ENCODE data around the gene MRPL45.

Gene MRPL45

DNA sequence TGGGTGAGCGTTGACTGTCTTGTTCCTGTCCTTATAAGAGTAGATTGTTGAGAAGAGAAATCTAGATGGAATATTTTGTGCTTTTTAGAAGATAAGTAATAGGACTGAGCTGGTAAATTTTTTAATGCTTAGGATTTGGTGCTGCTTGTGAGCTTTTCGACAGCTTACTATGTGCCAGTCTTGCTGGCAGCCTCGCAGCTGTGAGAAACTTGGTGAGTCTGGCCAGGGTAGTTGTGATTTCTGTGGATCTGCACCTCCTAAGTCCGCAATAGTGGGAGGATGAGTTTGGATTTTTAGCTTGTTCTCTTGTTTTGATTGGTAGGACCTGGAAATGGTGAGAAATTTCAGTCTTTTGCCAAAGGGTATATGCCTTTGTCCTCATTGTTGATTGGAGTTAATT lies 58.3 kb downstream of the MRPL45 start:
- Histone ChIP-seq H3K14ac (ENCODE audit: low read length in 2 of 2) (no peak overlapping the region), H3K27ac (ENCODE audit: low read length, poor library complexity, severe bottlenecking) (no peak overlapping the region), H3K9ac (ENCODE audit: low read length) (no peak overlapping the region), H3K4me1 (ENCODE audit: control insufficient read depth, insufficient read depth, low read depth, low read length) (peaks cover 13% of the 10 kb centered on the region), H2BK120ac (ENCODE audit: low read depth, low read length) (no peak overlapping the region), H3K4ac (ENCODE audit: low read depth in 1 of 2, low read length in 2 of 2) (no peak overlapping the region), H2AK5ac (ENCODE audit: low read length, severe bottlenecking) (no peak overlapping the region), H2BK15ac (ENCODE audit: low read depth, poor library complexity, severe bottlenecking) (no peak overlapping the region), H2AFZ (ENCODE audit: low read depth, low read length) (no peak overlapping the region), H3K4me3 (ENCODE audit: insufficient read depth in 1 of 2, low read depth in 1 of 2, low read length in 2 of 2) (no peak overlapping the region), H3K4me2 (ENCODE audit: low read length, poor library complexity, severe bottlenecking) (no peak overlapping the region), H4K91ac (ENCODE audit: low read length) (no peak overlapping the region), H2BK12ac (ENCODE audit: low read length in 2 of 2) (no peak overlapping the region), H3K18ac (ENCODE audit: low read depth in 1 of 2, low read length in 2 of 2) (no peak overlapping the region), H4K8ac (ENCODE audit: low read length) (no peak overlapping the region), H3K27me3 (ENCODE audit: control insufficient read depth in 1 of 2, insufficient read depth in 1 of 2, low read length in 2 of 2) (no peaks in the 10 kb centered on the region), H2BK5ac (ENCODE audit: low read depth, low read length, poor library complexity, severe bottlenecking) (no peak overlapping the region), H3K36me3 (ENCODE audit: control insufficient read depth in 1 of 2, insufficient read depth in 2 of 2, low read depth in 1 of 2, low read length in 2 of 2) (no peaks in the 10 kb centered on the region), H3K79me1 (replicated peaks; ENCODE audit: low read length, poor library complexity, severe bottlenecking) (peaks cover 12% of the 10 kb centered on the region), H3K23ac (ENCODE audit: low read length in 2 of 2) (no peak overlapping the region), H3K9me3 (ENCODE audit: control insufficient read depth, low read length) (no peaks in the 10 kb centered on the region)
- 96% methylated on average over 4 of the region's 4 CpGs for WGBS
- no peak for DNase-seq

- no peaks in the 10 kb centered on the region for H3K9me3 ChIP-seq (ENCODE audit: control insufficient read depth, low read length)
- no peak overlapping the region for H2BK15ac ChIP-seq (ENCODE audit: low read depth, poor library complexity, severe bottlenecking)
- H3K4ac ChIP-seq (ENCODE audit: low read depth in 1 of 2, low read length in 2 of 2), result no peak overlapping the region
- H3K14ac ChIP-seq (ENCODE audit: low read length in 2 of 2), result no peak overlapping the region
- no peak overlapping the region for H2BK12ac ChIP-seq (ENCODE audit: low read length in 2 of 2)
- 93% methylated on average over 2 of the region's 2 CpGs for WGBS
- H4K91ac ChIP-seq (ENCODE audit: low read length), result no peak overlapping the region
- H2AFZ ChIP-seq (ENCODE audit: low read depth, low read length), result no peak overlapping the region
- H3K27me3 ChIP-seq (ENCODE audit: control insufficient read depth in 1 of 2, insufficient read depth in 1 of 2, low read length in 2 of 2), result no peaks in the 10 kb centered on the region
- peak overlapping the region; percentile 14 for H3K27ac ChIP-seq (ENCODE audit: low read length, poor library complexity, severe bottlenecking)
- H3K4me1 ChIP-seq (ENCODE audit: control insufficient read depth, insufficient read depth, low read depth, low read length), result peaks cover 11% of the 10 kb centered on the region
- H3K9ac ChIP-seq (ENCODE audit: low read length), result no peak overlapping the region
- H3K36me3 ChIP-seq (ENCODE audit: control insufficient read depth in 1 of 2, insufficient read depth in 2 of 2, low read depth in 1 of 2, low read length in 2 of 2), result peaks cover 0 to 4% of the 10 kb centered on the region in 2 experiments
- H2BK120ac ChIP-seq (ENCODE audit: low read depth, low read length), result no peak overlapping the region
- H2BK5ac ChIP-seq (ENCODE audit: low read depth, low read length, poor library complexity, severe bottlenecking), result no peak overlapping the region
- no peak overlapping the region for H3K4me3 ChIP-seq (ENCODE audit: insufficient read depth in 1 of 2, low read depth in 1 of 2, low read length in 2 of 2)
- H3K23ac ChIP-seq (ENCODE audit: low read length in 2 of 2), result no peak overlapping the region
- H3K18ac ChIP-seq (ENCODE audit: low read depth in 1 of 2, low read length in 2 of 2), result no peak overlapping the region
- DNase-seq, result no peak
- peaks cover 27% of the 10 kb centered on the region for H3K79me1 ChIP-seq (replicated peaks; ENCODE audit: low read length, poor library complexity, severe bottlenecking)
- H4K8ac ChIP-seq (ENCODE audit: low read length), result no peak overlapping the region
- H2AK5ac ChIP-seq (ENCODE audit: low read length, severe bottlenecking), result no peak overlapping the region
- H3K4me2 ChIP-seq (ENCODE audit: low read length, poor library complexity, severe bottlenecking), result no peak overlapping the region
Observed at GRCh38 chr17:38357486-38358123, 60.6 kb downstream of the MRPL45 start.

DNA sequence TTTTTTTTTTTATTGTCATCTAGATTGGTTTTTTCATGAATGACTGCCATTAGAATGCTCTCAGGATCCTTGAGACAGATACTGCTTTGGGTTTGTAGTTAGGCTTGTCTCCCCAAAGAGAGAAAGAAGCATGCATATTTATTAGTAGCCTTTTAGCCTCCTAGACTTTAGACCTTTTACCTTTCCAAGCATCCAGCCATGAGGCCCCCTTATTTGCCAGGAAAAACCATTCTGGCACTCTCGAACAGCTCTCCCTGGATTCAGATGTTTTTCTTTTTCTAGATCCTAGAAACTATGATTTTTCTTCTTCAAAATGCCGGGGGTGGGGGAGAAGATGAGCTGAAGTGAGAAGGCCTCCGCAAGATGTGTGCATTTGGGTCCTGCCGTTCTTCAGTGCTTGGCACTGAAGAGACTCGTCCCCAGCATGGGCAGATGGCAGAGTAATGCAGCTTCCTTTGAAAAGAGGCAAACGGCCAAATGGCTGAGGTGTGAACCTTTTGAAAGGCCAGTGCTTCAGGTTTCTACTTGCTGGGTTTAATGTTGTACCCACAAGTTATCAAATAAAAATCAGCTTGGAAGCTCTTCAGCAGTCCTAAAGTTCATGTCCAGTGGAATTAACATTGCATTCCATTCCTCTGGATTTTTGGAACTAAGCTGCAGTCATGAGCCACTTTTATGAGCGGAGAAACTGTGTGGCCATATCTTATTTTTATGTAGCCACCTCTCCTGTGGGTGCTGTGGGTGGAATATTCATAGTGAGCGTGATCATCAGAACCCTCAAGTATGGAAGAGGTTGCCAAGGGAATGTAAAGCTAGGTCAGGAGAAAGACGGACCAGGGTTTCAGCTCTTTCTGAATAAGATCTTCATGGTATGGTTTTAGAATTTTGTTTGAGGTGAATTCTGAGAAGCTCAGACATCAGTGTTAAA lies 61.9 kb downstream of the MRPL45 start:
- Histone ChIP-seq H2BK12ac (ENCODE audit: low read length in 2 of 2) (no peak overlapping the region), H3K14ac (ENCODE audit: low read length in 2 of 2) (no peak overlapping the region), H3K4me1 (ENCODE audit: control insufficient read depth, insufficient read depth, low read depth, low read length) (peaks cover 7% of the 10 kb centered on the region), H3K18ac (ENCODE audit: low read depth in 1 of 2, low read length in 2 of 2) (no peak overlapping the region), H3K9ac (ENCODE audit: low read length) (no peak overlapping the region), H3K79me1 (replicated peaks; ENCODE audit: low read length, poor library complexity, severe bottlenecking) (peaks cover 30% of the 10 kb centered on the region), H3K9me3 (ENCODE audit: control insufficient read depth, low read length) (no peaks in the 10 kb centered on the region), H3K4me2 (ENCODE audit: low read length, poor library complexity, severe bottlenecking) (no peak overlapping the region), H4K91ac (ENCODE audit: low read length) (no peak overlapping the region), H2BK120ac (ENCODE audit: low read depth, low read length) (no peak overlapping the region), H3K4ac (ENCODE audit: low read depth in 1 of 2, low read length in 2 of 2) (no peak overlapping the region), H3K36me3 (ENCODE audit: control insufficient read depth in 1 of 2, insufficient read depth in 2 of 2, low read depth in 1 of 2, low read length in 2 of 2) (peaks cover 7 to 8% of the 10 kb centered on the region in 2 experiments), H3K27ac (ENCODE audit: low read length, poor library complexity, severe bottlenecking) (no peak overlapping the region), H4K8ac (ENCODE audit: low read length) (no peak overlapping the region), H2AK5ac (ENCODE audit: low read length, severe bottlenecking) (peak overlapping the region; percentile 5), H3K4me3 (ENCODE audit: insufficient read depth in 1 of 2, low read depth in 1 of 2, low read length in 2 of 2) (no peak overlapping the region), H2BK15ac (ENCODE audit: low read depth, poor library complexity, severe bottlenecking) (no peak overlapping the region), H3K27me3 (ENCODE audit: control insufficient read depth in 1 of 2, insufficient read depth in 1 of 2, low read length in 2 of 2) (no peaks in the 10 kb centered on the region), H3K23ac (ENCODE audit: low read length in 2 of 2) (no peak overlapping the region), H2AFZ (ENCODE audit: low read depth, low read length) (no peak overlapping the region), H2BK5ac (ENCODE audit: low read depth, low read length, poor library complexity, severe bottlenecking) (no peak overlapping the region)
- no peak for DNase-seq
- 91% methylated on average over 8 of the region's 9 CpGs for WGBS

DNA sequence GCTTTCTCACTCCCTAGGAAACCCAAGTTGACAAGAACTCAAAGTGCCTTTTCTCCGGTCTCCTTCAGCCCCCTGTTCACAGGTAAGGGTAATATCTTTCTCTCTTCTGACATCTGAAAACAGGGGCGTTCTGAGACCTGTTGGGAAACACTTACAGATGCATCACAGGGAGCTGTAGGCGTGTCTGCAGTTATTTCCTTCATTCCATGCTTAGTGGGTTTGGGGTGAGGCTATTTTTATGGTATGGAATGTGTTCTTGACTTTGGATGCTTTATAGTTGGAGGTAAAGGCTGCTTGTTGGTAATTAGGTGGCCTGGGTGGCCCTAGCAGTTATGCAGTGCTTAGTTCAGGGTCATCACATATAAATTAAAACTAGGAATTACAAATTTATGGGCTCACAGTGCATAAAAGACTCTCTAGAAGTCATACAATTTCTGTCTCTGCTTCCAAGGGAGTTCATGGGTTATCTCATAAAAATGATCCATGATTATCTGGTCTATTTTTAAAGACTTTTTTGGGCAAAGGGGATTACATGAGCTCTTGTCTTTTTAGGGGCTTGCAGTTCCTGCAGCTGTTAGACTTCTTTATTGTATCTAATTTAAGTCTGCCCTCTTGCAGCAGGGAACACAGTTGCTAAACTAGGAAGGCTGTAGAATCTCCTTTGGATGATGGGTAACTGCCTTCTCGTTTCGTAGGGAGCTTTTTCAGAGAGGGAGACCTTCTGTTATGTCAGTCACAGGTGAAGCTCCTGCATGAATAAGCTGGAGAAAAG lies 64.9 kb downstream of the MRPL45 start:
- no peak overlapping the region for H3K4me3 ChIP-seq (ENCODE audit: insufficient read depth in 1 of 2, low read depth in 1 of 2, low read length in 2 of 2)
- no peak overlapping the region for H3K4me2 ChIP-seq (ENCODE audit: low read length, poor library complexity, severe bottlenecking)
- no peak overlapping the region for H2BK12ac ChIP-seq (ENCODE audit: low read length in 2 of 2)
- H3K27me3 ChIP-seq (ENCODE audit: control insufficient read depth in 1 of 2, insufficient read depth in 1 of 2, low read length in 2 of 2), result no peaks in the 10 kb centered on the region
- no peak overlapping the region for H3K14ac ChIP-seq (ENCODE audit: low read length in 2 of 2)
- peaks cover 18 to 24% of the 10 kb centered on the region in 2 experiments for H3K36me3 ChIP-seq (ENCODE audit: control insufficient read depth in 1 of 2, insufficient read depth in 2 of 2, low read depth in 1 of 2, low read length in 2 of 2)
- H3K4me1 ChIP-seq (ENCODE audit: control insufficient read depth, insufficient read depth, low read depth, low read length), result peaks cover 11% of the 10 kb centered on the region
- no peak overlapping the region for H3K18ac ChIP-seq (ENCODE audit: low read depth in 1 of 2, low read length in 2 of 2)
- H2AFZ ChIP-seq (ENCODE audit: low read depth, low read length), result no peak overlapping the region
- H3K23ac ChIP-seq (ENCODE audit: low read length in 2 of 2), result no peak overlapping the region
- H2AK5ac ChIP-seq (ENCODE audit: low read length, severe bottlenecking), result no peak overlapping the region
- no peak overlapping the region for H4K91ac ChIP-seq (ENCODE audit: low read length)
- no peaks in the 10 kb centered on the region for H3K9me3 ChIP-seq (ENCODE audit: control insufficient read depth, low read length)
- H2BK15ac ChIP-seq (ENCODE audit: low read depth, poor library complexity, severe bottlenecking), result no peak overlapping the region
- no peak overlapping the region for H2BK5ac ChIP-seq (ENCODE audit: low read depth, low read length, poor library complexity, severe bottlenecking)
- peaks cover 38% of the 10 kb centered on the region for H3K79me1 ChIP-seq (replicated peaks; ENCODE audit: low read length, poor library complexity, severe bottlenecking)
- no peak for DNase-seq
- no peak overlapping the region for H3K27ac ChIP-seq (ENCODE audit: low read length, poor library complexity, severe bottlenecking)
- no peak overlapping the region for H2BK120ac ChIP-seq (ENCODE audit: low read depth, low read length)
- no peak overlapping the region for H4K8ac ChIP-seq (ENCODE audit: low read length)
- no peak overlapping the region for H3K9ac ChIP-seq (ENCODE audit: low read length)
- no peak overlapping the region for H3K4ac ChIP-seq (ENCODE audit: low read depth in 1 of 2, low read length in 2 of 2)
- WGBS, result 93% methylated on average over 5 of the region's 5 CpGs

Measured in mesenchymal stem cell (in vitro differentiated cells and primary cell).